Measurements from ENCODE around the gene ANGEL1. TPM values are rescaled to one million over a fixed set of nuclear protein-coding genes. Genes with fewer than 3 reads are reported as not detected.

ANGEL1 gene
- total and polyA plus RNA-seq, 9 donors: 8.5 to 24.1 (median 14.7) TPM

DNA sequence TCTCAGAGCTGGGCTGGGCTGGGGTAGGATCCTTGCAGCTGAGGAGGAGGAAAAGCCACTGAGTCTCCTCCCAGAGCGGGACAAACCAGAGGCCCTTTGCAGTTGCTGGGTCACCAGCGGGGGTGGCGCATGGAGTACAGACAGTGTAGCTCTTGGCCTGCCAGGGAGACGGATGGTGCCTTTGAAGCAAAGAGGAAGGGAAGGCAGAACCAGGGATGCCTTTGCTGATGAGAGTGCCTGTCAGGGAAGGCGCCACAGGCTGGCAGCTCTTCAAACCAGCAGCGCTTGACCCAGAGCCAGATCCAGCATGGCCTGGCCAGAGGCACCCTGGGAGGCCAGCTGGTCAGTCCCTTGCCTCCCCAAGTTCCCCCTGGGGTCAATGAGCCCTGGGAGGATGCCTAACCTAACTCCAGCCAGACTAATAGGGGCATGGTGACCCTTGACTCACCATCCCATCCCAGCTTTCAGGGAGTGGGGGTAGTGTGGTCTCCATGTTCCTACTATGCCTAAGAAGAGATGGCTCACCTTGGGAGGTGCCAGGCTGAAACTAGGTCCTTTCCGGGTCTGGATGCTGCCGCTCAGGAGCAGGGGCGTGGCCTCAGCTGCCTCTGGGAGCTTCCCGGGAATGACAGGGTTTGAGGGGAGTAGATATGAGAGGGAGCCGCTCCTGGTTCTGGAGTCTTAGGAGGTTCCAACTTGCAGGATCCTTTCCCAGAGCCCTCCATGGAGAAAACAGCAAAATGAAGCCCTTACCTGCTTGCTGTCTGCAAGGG lies 31.6 kb downstream of the ANGEL1 start:
- WGBS (ENCODE audit: insufficient coverage): 66% methylated on average over 6 of the region's 11 CpGs
- H3K9me3 ChIP-seq (replicated peaks; ENCODE audit: control insufficient read depth, low read depth, low read length): no peaks in the 10 kb centered on the region

DNA sequence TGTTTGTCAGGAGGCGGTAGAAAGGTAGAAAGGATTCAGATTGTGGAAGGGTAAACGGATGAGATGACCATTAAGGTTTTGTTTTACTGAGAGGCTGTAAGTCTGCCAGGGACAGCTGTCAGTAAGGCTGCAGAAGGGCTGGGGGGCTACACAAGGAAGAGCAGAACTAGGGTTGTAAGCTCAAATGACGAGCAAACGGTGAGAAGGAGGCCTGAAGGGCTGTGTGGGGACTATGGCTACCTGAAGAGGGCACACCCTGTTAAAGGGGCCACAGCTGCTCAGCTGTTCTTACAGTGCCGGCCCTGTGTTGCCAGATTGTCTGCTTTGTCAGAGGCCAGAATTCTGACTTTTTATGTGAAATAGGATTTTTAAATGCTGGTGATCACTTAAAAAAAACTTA lies 32.3 kb downstream of the ANGEL1 start:
- no peak for DNase-seq
- Histone ChIP-seq H3K9me3 (replicated peaks; ENCODE audit: control insufficient read depth, low read depth, low read length) (no peaks in the 10 kb centered on the region), H3K36me3 (ENCODE audit: control insufficient read depth, insufficient read depth, low read length) (peaks cover 89% of the 10 kb centered on the region), H3K27ac (ENCODE audit: low read length) (no peak overlapping the region), H3K4me1 (ENCODE audit: control insufficient read depth, insufficient read depth, low read length) (peaks cover 43% of the 10 kb centered on the region), H3K4me3 (ENCODE audit: low read length) (no peak overlapping the region), H3K27me3 (ENCODE audit: control insufficient read depth, insufficient read depth, low read length) (no peaks in the 10 kb centered on the region)
- 41% methylated on average over 4 of the region's 5 CpGs for WGBS (ENCODE audit: insufficient coverage)

More for the DNA sequence above, 31.6 kb downstream of the ANGEL1 start:
- H3K4me3 ChIP-seq (ENCODE audit: low read length): no peak overlapping the region
- DNase-seq: no peak
- no peak overlapping the region for H3K27ac ChIP-seq (ENCODE audit: low read length)
- peaks cover 87% of the 10 kb centered on the region for H3K36me3 ChIP-seq (ENCODE audit: control insufficient read depth, insufficient read depth, low read length)
- H3K4me1 ChIP-seq (ENCODE audit: control insufficient read depth, insufficient read depth, low read length): peaks cover 43% of the 10 kb centered on the region
- H3K27me3 ChIP-seq (ENCODE audit: control insufficient read depth, insufficient read depth, low read length): no peaks in the 10 kb centered on the region

DNA sequence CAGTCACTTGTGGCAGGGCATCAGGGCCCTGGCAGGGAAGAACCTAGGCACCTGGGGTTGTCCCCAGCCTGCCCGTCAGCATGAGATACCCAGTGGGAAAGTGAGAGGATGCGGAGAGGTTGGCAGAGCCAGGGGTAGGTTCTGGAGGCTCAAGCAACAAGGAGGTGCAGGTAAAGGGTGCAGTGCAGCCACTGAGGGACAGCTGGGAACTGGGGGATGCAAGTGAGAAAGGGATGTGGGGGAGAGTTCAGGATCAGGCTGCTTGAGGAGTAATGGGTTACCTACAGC lies 32.7 kb downstream of the ANGEL1 start:
- no peaks in the 10 kb centered on the region for H3K27me3 ChIP-seq (ENCODE audit: control insufficient read depth, insufficient read depth, low read length)
- peaks cover 43% of the 10 kb centered on the region for H3K4me1 ChIP-seq (ENCODE audit: control insufficient read depth, insufficient read depth, low read length)
- no peak overlapping the region for H3K4me3 ChIP-seq (ENCODE audit: low read length)
- 92% methylated on average over 2 of the region's 2 CpGs for WGBS (ENCODE audit: insufficient coverage)
- no peaks in the 10 kb centered on the region for H3K9me3 ChIP-seq (replicated peaks; ENCODE audit: control insufficient read depth, low read depth, low read length)
- no peak for DNase-seq
- H3K27ac ChIP-seq (ENCODE audit: low read length): no peak overlapping the region
- H3K36me3 ChIP-seq (ENCODE audit: control insufficient read depth, insufficient read depth, low read length): peaks cover 91% of the 10 kb centered on the region

DNA sequence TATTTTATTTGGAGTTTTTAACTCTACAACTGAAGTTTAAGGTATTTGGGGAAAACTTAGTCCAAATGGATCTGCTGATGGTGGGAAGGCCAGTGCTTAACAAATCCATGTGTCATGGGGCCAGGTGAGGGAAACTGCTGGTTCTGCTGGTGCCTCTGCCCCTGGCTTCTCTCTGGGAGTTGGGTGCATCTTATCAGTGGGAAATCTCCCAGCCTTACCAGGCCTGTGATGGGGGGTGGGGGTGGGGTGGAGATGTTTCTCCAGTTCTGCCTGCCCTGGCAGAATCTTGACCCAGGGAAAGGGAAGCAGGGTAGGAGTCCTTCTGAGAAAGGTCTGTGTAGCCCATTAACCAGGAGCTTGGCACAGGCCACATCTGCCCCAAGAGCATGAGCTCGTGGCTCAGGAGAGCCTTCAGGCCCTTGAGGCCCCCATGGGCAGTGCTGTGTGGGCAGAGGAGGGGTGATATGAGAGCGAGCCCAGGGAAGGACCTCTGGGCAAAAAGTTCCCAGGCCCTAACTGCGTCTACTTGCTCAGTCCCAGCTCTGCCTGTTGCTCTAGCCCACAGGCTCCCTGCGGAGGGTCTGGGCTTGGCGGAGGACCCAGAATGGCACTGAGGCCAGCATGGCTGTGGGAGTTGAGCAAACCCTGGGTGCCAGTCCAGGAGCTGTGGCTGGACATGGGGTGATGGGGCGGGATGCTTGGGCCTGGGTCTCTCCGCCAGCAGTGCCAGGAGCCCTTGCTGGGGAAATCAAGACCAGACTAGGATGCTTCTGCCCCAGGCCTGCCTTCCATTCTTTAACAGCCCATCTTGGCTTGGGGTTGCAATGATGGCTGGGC lies 33.2 kb downstream of the ANGEL1 start:
- Histone ChIP-seq H3K4me1 (ENCODE audit: control insufficient read depth, insufficient read depth, low read length) (peaks cover 39% of the 10 kb centered on the region), H3K27me3 (ENCODE audit: control insufficient read depth, insufficient read depth, low read length) (no peaks in the 10 kb centered on the region), H3K4me3 (ENCODE audit: low read length) (no peak overlapping the region), H3K27ac (ENCODE audit: low read length) (no peak overlapping the region), H3K9me3 (replicated peaks; ENCODE audit: control insufficient read depth, low read depth, low read length) (no peaks in the 10 kb centered on the region), H3K36me3 (ENCODE audit: control insufficient read depth, insufficient read depth, low read length) (peaks cover 92% of the 10 kb centered on the region)
- DNase-seq: no peak
- 87% methylated on average over 7 of the region's 7 CpGs for WGBS (ENCODE audit: insufficient coverage)

DNA sequence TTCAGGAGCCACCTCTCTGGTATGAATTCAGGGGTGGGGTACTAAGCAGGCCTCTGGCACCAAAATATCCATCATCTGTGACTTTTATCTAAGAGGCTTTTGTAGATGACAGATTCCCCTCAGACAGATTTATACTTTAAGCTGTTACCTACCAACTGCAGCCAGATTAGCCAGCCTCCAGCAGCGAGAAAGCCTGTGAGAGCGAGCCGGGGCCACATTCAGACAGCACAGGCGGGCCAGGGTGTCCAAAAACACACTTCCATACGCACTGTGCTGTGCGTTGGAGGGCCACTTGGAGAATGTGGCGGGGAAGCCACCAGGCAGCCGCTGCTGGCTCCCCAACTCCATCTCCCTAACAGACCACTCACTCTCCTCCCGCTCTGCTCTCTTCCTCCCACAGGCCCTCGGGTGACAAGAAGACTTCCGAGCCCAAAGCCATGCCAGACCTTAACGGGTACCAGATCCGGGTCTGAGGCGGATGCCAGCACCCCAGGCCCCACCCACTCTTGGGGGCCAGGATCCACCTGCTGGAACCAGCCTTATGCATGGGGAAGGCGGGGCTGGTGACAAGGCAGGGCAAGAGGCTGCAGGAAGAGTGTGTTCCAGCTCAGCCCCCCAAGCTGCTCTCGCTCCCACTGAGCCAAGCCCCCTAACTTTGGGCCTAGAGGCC lies 34.0 kb downstream of the ANGEL1 start:
- Histone ChIP-seq H3K4me1 (ENCODE audit: control insufficient read depth, insufficient read depth, low read length) (peaks cover 43% of the 10 kb centered on the region), H3K36me3 (ENCODE audit: control insufficient read depth, insufficient read depth, low read length) (peaks cover 92% of the 10 kb centered on the region), H3K4me3 (ENCODE audit: low read length) (no peak overlapping the region), H3K9me3 (replicated peaks; ENCODE audit: control insufficient read depth, low read depth, low read length) (no peaks in the 10 kb centered on the region), H3K27ac (ENCODE audit: low read length) (no peak overlapping the region), H3K27me3 (ENCODE audit: control insufficient read depth, insufficient read depth, low read length) (no peaks in the 10 kb centered on the region)
- no peak for DNase-seq
- WGBS (ENCODE audit: insufficient coverage): 85% methylated on average over 10 of the region's 16 CpGs

DNA sequence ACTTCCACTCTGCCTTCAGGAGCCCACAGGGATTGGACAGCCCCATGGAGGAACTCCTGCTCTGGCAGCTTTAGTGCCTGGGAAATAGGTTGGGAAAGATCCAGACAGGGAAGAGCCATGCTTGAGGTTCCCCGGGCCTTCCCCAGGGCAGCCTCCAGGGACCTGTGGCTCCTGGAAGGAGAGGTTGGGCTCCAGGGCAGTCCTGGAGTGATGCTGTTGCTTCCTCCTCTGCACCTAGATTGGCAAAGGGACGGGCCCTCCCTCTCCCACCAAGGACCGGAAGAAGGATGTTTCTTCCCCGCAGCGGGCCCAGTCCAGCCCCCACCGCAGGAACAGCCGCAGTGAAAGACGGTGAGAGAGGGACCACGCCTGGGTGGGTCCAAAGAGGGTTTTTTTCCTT lies 35.0 kb downstream of the ANGEL1 start:
- Histone ChIP-seq H3K4me3 (ENCODE audit: low read length) (no peak overlapping the region), H3K27me3 (ENCODE audit: control insufficient read depth, insufficient read depth, low read length) (no peaks in the 10 kb centered on the region), H3K27ac (ENCODE audit: low read length) (no peak overlapping the region), H3K9me3 (replicated peaks; ENCODE audit: control insufficient read depth, low read depth, low read length) (no peaks in the 10 kb centered on the region), H3K4me1 (ENCODE audit: control insufficient read depth, insufficient read depth, low read length) (peaks cover 47% of the 10 kb centered on the region), H3K36me3 (ENCODE audit: control insufficient read depth, insufficient read depth, low read length) (peaks cover 83% of the 10 kb centered on the region)
- 57% methylated on average over 1 of the region's 9 CpGs for WGBS (ENCODE audit: insufficient coverage)
- no peak for DNase-seq

DNA sequence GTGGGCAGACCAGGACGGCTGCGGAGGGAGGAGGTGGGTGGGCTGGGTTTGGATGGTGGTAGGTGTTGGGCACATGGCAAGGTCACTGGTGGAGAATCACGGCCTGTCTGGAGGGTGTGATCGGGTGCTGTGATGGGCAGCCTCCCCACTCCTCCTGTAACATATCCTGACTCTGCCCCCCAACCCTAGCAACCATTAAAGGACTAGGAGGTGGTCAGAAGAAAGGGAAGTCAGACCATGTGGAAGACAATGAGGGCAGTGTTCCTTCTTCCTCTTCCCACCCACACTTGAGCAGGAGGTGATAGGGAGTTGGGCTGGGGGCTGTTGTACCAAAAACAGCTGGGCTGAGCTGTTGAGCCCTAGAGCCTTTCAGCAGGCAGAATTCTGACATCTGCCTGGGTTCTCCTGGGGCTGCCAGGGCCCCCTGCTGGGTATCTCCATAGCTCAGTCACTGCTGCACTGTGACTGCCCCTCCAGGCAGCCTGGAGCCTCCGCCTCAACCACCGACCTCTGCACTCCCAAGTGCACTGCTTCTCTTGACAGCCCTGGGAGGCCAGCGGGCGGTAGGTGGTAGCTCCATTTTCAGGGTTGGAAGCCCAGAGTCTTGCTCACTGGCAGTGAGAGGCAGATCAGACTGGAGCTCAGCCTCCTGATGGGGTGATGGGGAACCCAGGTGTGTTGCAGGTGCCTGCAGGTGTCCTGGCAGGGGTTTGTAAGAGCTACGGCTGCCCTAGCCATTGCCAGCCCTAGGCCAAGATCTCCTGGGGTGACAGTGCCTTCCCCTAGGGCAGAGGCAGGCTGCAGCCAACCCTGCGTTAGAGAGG lies 36.0 kb downstream of the ANGEL1 start:
- no peak for DNase-seq
- Histone ChIP-seq H3K9me3 (replicated peaks; ENCODE audit: control insufficient read depth, low read depth, low read length) (no peaks in the 10 kb centered on the region), H3K4me1 (ENCODE audit: control insufficient read depth, insufficient read depth, low read length) (peaks cover 43% of the 10 kb centered on the region), H3K4me3 (ENCODE audit: low read length) (no peak overlapping the region), H3K27me3 (ENCODE audit: control insufficient read depth, insufficient read depth, low read length) (no peaks in the 10 kb centered on the region), H3K27ac (ENCODE audit: low read length) (no peak overlapping the region), H3K36me3 (ENCODE audit: control insufficient read depth, insufficient read depth, low read length) (peaks cover 78% of the 10 kb centered on the region)
- WGBS (ENCODE audit: insufficient coverage): 79% methylated on average over 3 of the region's 10 CpGs

DNA sequence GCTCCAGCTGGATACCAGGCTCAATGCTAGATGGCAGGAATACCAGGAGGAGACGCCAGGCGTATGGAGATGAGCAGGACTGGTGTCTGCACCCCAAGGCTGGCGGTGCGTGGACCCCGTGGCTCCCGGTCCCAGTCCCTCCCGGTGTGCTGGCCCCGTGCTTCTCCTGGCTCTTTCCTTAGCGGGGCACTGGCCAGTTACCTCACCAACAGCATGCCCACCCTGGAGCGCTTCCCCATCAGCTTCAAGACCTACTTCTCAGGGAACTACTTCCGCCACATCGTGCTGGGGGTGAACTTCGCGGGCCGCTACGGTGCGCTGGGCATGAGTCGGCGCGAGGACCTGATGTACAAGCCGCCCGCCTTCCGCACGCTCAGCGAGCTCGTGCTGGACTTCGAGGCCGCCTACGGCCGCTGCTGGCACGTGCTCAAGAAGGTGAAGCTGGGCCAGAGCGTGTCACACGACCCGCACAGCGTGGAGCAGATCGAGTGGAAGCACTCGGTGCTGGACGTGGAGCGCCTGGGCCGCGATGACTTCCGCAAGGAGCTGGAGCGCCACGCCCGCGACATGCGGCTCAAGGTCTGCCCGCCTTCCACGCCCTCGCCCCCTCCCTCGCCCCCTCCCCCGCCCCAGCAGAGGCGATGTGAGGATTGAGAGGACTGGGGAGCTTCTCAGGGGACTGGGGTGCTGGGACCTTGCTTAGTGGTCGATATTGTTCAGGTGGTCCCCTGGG lies 36.8 kb downstream of the ANGEL1 start:
- no peaks in the 10 kb centered on the region for H3K27me3 ChIP-seq (ENCODE audit: control insufficient read depth, insufficient read depth, low read length)
- peaks cover 78% of the 10 kb centered on the region for H3K36me3 ChIP-seq (ENCODE audit: control insufficient read depth, insufficient read depth, low read length)
- no peak overlapping the region for H3K4me3 ChIP-seq (ENCODE audit: low read length)
- peaks cover 39% of the 10 kb centered on the region for H3K4me1 ChIP-seq (ENCODE audit: control insufficient read depth, insufficient read depth, low read length)
- no peak for DNase-seq
- WGBS (ENCODE audit: insufficient coverage): 90% methylated on average over 48 of the region's 54 CpGs
- no peaks in the 10 kb centered on the region for H3K9me3 ChIP-seq (replicated peaks; ENCODE audit: control insufficient read depth, low read depth, low read length)
- no peak overlapping the region for H3K27ac ChIP-seq (ENCODE audit: low read length)

DNA sequence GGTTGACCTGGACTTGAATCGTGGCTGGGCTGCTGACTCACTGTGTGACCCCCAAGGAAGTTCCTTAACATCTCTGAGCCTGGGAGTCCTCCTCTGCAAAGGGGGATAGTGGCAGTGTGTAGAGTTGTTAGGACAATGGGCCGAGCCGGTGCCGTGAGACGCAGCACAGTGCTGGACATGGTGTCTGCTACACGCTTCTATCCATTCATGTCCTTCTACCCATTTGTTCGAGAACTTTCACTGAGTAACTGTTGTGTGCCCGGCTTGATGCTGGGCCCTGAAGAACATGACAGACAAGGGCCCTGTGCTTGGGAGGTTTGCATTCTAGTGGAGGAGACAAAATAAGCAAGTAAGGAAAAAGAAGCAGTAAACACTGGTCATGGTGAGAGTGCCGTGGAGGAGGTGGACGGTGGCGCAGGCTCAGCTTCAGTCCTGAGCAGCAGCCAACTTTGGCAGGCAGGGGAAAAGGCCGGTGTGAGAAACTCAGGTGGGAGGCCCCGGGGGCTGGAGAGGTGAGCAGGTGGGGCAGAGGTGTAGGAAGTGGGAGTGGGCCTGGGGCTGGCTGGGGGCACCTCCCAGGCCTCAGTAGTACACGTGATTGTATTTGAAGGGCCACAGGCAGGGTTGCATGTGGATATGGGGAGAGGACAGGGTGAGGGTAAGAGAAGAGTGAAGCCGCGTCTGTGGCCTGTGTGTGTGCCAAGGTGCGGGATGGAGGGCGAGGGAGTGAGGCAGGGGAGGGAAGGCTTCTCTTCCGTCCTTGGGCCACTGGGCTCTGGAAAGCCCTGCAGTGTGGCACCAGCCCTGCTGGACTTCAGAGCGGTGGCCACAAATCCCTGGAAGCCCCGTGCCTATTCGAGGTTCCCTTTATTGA lies 37.6 kb downstream of the ANGEL1 start:
- Histone ChIP-seq H3K4me3 (ENCODE audit: low read length) (no peak overlapping the region), H3K27me3 (ENCODE audit: control insufficient read depth, insufficient read depth, low read length) (no peaks in the 10 kb centered on the region), H3K27ac (ENCODE audit: low read length) (no peak overlapping the region), H3K9me3 (replicated peaks; ENCODE audit: control insufficient read depth, low read depth, low read length) (no peaks in the 10 kb centered on the region), H3K4me1 (ENCODE audit: control insufficient read depth, insufficient read depth, low read length) (peaks cover 37% of the 10 kb centered on the region), H3K36me3 (ENCODE audit: control insufficient read depth, insufficient read depth, low read length) (peaks cover 80% of the 10 kb centered on the region)
- WGBS (ENCODE audit: insufficient coverage): 81% methylated on average over 16 of the region's 22 CpGs
- DNase-seq: no peak
